SK-N-SH (cell line): ENCODE data around the gene H6PD. TPM values are rescaled to one million over a fixed set of nuclear protein-coding genes. Genes with fewer than 3 reads are reported as not detected.

Experiments
- CTCF ChIA-PET: fragments of 300-600, 350-600 bp; formaldehyde crosslinking; extraction: SDS; loops from one replicate; lab custom pipeline; 2021; lab: Yijun Ruan, JAX
- POLR2A ChIA-PET: fragments of 350-600 bp; sonication (Branson Sonifier 250); formaldehyde crosslinking; extraction: SDS; loops from one replicate; lab custom pipeline; 2020; ENCODE audit warnings: antibody characterized with exemption, inconsistent platforms; lab: Yijun Ruan, JAX
- DNase-seq: peaks from one replicate; pipeline ENCODE4 v3.0.0; 2012
- H2AFZ ChIP-seq: fragments of 200-600 bp; sonication (generic); 2 replicates; pipeline ENCODE4 v1.8.1; 2016; ENCODE audit warnings: antibody characterized with exemption, mild to moderate bottlenecking, low read depth
- H3F3A ChIP-seq: fragments of 200-600 bp; sonication (generic); replicated peaks from 2 replicates; pipeline ENCODE3; 2016; ENCODE audit warnings: antibody characterized with exemption, mild to moderate bottlenecking; ENCODE audit not compliant: insufficient read depth
- H3K27ac ChIP-seq, 2 experiments: fragments of 200-500 bp in 1 of 2; fragments of 200-600 bp in 1 of 2; sonication (Bioruptor generic) in 1 of 2; sonication (generic), shearing (Covaris generic) in 1 of 2; 2 replicates each; pipeline versions ENCODE4 v1.5.1 to v1.6.1; 2014 to 2016; ENCODE audit warnings: low read depth in 2 of 2, inconsistent platforms in 1 of 2, low read length in 1 of 2, mild to moderate bottlenecking in 1 of 2, mixed read lengths in 1 of 2
- H3K27me3 ChIP-seq: fragments of 200-600 bp; sonication (generic), shearing (Covaris generic); 2 replicates; pipeline ENCODE4 v1.6.1; 2016; ENCODE audit warnings: mixed run types; ENCODE audit not compliant: insufficient read depth
- H3K36me3 ChIP-seq, 2 experiments: fragments of 200-500 bp in 1 of 2; fragments of 200-600 bp in 1 of 2; sonication (Bioruptor generic) in 1 of 2; sonication (generic) in 1 of 2; replicated peaks in 1 of 2; 2 replicates each; pipeline versions ENCODE3 to v1.5.1; 2014 to 2016; ENCODE audit warnings: low read length in 1 of 2, mild to moderate bottlenecking in 1 of 2; ENCODE audit not compliant: insufficient read depth in 2 of 2, control insufficient read depth in 1 of 2
- H3K4me1 ChIP-seq, 2 experiments: fragments of 200-500 bp in 1 of 2; fragments of 200-600 bp in 1 of 2; sonication (Bioruptor generic) in 1 of 2; sonication (generic), shearing (Covaris generic) in 1 of 2; 2 replicates each; pipeline versions ENCODE4 v1.5.1 to v1.6.1; 2014 to 2016; ENCODE audit warnings: low read depth in 1 of 2, low read length in 1 of 2, mixed run types in 1 of 2; ENCODE audit not compliant: insufficient read depth in 2 of 2, control insufficient read depth in 1 of 2
- H3K4me2 ChIP-seq: fragments of 200-600 bp; sonication (generic), shearing (Covaris generic); 2 replicates; pipeline ENCODE4 v1.6.1; 2017; ENCODE audit warnings: mixed run types
- H3K4me3 ChIP-seq, 2 experiments: fragments of 200-500 bp in 1 of 2; fragments of 200-600 bp in 1 of 2; sonication (Bioruptor generic) in 1 of 2; sonication (generic), shearing (Covaris generic) in 1 of 2; 2 replicates each; pipeline versions ENCODE4 v1.5.1 to v1.8.1; 2014 to 2016; ENCODE audit warnings: low read depth in 2 of 2, inconsistent platforms in 1 of 2, low read length in 1 of 2, mild to moderate bottlenecking in 1 of 2, mixed read lengths in 1 of 2, moderate library complexity in 1 of 2
- H3K79me2 ChIP-seq: fragments of 200-600 bp; sonication (generic); 2 replicates; pipeline ENCODE4 v1.8.1; 2017; ENCODE audit warnings: mild to moderate bottlenecking; ENCODE audit not compliant: insufficient read depth
- H3K9ac ChIP-seq: fragments of 200-600 bp; sonication (generic); 2 replicates; pipeline ENCODE4 v1.6.1; 2017; ENCODE audit warnings: mixed run types
- H3K9me2 ChIP-seq: fragments of 200-600 bp; sonication (generic); 2 replicates; pipeline ENCODE4 v1.6.1; 2017; ENCODE audit warnings: mixed run types
- H3K9me3 ChIP-seq: fragments of 200-600 bp; sonication (generic); 2 replicates; pipeline ENCODE4 v1.6.1; 2017; ENCODE audit warnings: mixed run types, mild to moderate bottlenecking, moderate library complexity
- H4K20me1 ChIP-seq: fragments of 200-600 bp; sonication (generic); 2 replicates; pipeline ENCODE4 v1.6.1; 2017; ENCODE audit warnings: mild to moderate bottlenecking, mixed run types; ENCODE audit not compliant: insufficient read depth
- EP300 ChIP-seq, 2 experiments: IDR thresholded peaks; 2 replicates each; pipeline versions ENCODE4 v1.4.0 to v1.6.1; 2012; ENCODE audit warnings: borderline replicate concordance in 1 of 2, low read depth in 1 of 2, low read length in 1 of 2
- EZH2phosphoT487 ChIP-seq: fragments of 200-600 bp; sonication (generic); IDR thresholded peaks from 2 replicates; pipeline ENCODE4 v1.6.1; 2017; ENCODE audit warnings: low read depth, mixed run types, mild to moderate bottlenecking, antibody characterized with exemption, moderate library complexity, borderline replicate concordance
- IRF3 ChIP-seq: fragments of 150-350 bp; IDR thresholded peaks from 2 replicates; pipeline ENCODE4 v1.6.1; 2016; ENCODE audit warnings: mild to moderate bottlenecking, low read depth, low read length
- MXI1 ChIP-seq: IDR thresholded peaks from 2 replicates; pipeline ENCODE4 v1.6.1; 2012; ENCODE audit warnings: mild to moderate bottlenecking, low read depth, low read length, improper control_type of control experiment
- NRF1 ChIP-seq: IDR thresholded peaks from 2 replicates; pipeline ENCODE4 v1.6.1; 2012; ENCODE audit warnings: low read depth, mild to moderate bottlenecking, low read length
- POLR2AphosphoS5 ChIP-seq: IDR thresholded peaks from 2 replicates; pipeline ENCODE4 v1.6.1; 2012; ENCODE audit warnings: low read depth, low read length
- RXRA ChIP-seq: IDR thresholded peaks from 2 replicates; pipeline ENCODE4 v1.4.0; 2012; ENCODE audit warnings: low read depth, mild to moderate bottlenecking, borderline replicate concordance
- TAF1 ChIP-seq: IDR thresholded peaks from 2 replicates; pipeline ENCODE4 v1.6.1; 2012; ENCODE audit warnings: low read depth, mild to moderate bottlenecking, low read length, moderate library complexity, borderline replicate concordance
- TCF12 ChIP-seq: IDR thresholded peaks from 2 replicates; pipeline ENCODE4 v1.4.0; 2012
- YY1 ChIP-seq: IDR thresholded peaks from 2 replicates; pipeline ENCODE4 v1.4.0; 2012; ENCODE audit warnings: low read depth, mild to moderate bottlenecking
- WGBS: methylation state at CpG from one replicate; pipeline ENCODE4 v1.1.6; 2017; ENCODE audit warnings: low lambda C conversion rate; 5-methylcytosine and 5-hydroxymethylcytosine counted together
- polyA plus RNA-seq, 3 experiments: library from polyadenylated mRNA; depleted of rRNA; stranded (reverse); fragments of >200 nt; gene quantifications; 2 replicates each; pipeline ENCODE4 v1.2.3, GENCODE V29; 2012
- TF ChIP-seq, protein P1 (sequence below): IDR thresholded peaks from 2 replicates; pipeline ENCODE4 v1.4.0; 2012; ENCODE audit warnings: low read depth, borderline replicate concordance
- TF ChIP-seq, protein P2 (sequence below): IDR thresholded peaks from 2 replicates; pipeline ENCODE4 v1.4.0; 2012; ENCODE audit warnings: low read depth
- TF ChIP-seq, protein P3 (sequence below): IDR thresholded peaks from 2 replicates; pipeline ENCODE4; 2012

Gene H6PD
- polyA plus RNA-seq, 1 of the 3 experiments (the other 2 are of a cell fraction) = 19.1 TPM

DNA sequence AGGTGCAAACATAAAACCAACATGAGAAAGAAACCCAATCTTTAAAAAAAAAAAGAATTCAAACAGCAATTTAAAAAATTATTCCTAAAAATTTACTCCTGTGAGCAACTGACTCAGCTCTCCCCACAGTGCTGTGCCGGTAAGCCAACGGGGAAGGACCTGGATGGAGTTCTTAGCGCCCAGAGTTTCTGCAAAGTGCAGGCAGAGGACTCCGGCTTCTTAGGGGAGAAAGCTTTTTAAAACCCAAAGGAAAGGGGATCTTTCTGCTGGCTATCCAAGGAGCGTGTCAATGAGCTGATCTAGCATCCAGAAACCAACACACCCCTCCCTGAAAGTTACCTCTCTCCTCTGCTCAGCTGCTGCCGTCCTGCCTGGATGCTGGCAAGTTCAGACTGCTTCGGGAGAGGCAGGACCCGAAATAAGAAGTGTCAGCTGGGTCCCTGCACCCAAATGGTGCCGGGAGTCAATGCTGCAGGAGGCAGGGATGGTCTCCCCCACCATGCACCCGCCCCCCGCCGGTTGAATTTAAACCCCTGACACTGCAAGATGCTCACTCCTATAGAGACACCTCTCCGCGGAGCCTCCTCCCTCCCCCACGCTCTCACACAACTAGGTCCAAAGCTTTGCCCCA is 32.2 kb upstream of the H6PD start (continued):
- TF ChIP-seq, protein P1, sequence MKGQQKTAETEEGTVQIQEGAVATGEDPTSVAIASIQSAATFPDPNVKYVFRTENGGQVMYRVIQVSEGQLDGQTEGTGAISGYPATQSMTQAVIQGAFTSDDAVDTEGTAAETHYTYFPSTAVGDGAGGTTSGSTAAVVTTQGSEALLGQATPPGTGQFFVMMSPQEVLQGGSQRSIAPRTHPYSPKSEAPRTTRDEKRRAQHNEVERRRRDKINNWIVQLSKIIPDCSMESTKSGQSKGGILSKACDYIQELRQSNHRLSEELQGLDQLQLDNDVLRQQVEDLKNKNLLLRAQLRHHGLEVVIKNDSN = no peak
- TF ChIP-seq, protein P2, sequence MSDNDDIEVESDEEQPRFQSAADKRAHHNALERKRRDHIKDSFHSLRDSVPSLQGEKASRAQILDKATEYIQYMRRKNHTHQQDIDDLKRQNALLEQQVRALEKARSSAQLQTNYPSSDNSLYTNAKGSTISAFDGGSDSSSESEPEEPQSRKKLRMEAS = no peak
- TF ChIP-seq MXI1 = no peak
- no peak for TF ChIP-seq TAF1
- TF ChIP-seq EZH2phosphoT487 = no peak
- TF ChIP-seq TCF12 = no peak

DNA sequence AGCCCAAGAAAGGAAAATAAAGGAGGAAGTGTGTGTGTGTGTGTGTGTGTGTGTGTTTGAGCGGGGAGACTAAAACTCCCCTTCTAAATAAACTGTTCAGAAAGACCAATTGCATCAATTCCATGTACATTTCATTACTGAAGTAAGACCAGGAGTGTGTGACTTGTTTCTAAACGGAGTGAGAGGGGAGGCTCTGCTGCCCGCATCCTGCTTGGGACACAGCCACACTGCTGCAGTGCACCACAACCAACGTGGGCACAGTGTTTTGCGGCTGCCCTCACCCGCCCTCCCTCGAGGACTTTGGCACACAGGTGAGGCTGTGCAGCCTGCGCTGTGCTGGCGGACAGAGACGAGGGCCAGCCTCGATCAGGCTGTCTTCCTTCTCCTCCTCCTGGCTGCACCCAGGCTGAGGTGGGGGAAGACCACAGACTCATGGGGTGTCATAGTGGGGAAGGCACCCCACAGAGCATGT is 31.0 kb upstream of the H6PD start:
- ChIA-PET POLR2A (no interaction called here), CTCF (no interaction called here)
- Histone ChIP-seq H3F3A (no peaks in the 10 kb centered on the region), H3K4me3 (no peak overlapping the region), H2AFZ (no peak overlapping the region), H3K4me1 (peaks cover 0 to 11% of the 10 kb centered on the region in 2 experiments; a peak in 1 of 4 replicates), H3K9me2 (no peaks in the 10 kb centered on the region), H3K9me3 (no peaks in the 10 kb centered on the region), H3K27me3 (no peaks in the 10 kb centered on the region; the same call in 1 of the 2 replicates), H3K9ac (no peak overlapping the region), H3K79me2 (no peaks in the 10 kb centered on the region), H4K20me1 (no peaks in the 10 kb centered on the region), H3K36me3 (no peaks in the 10 kb centered on the region), H3K27ac (no peak overlapping the region), H3K4me2 (no peak overlapping the region)
- TF ChIP-seq EP300 (IDR thresholded peaks at IDR 0.05; ENCODE audit: borderline replicate concordance in 1 of 2, low read depth in 1 of 2, low read length in 1 of 2) = no peak
- no peak for TF ChIP-seq EZH2phosphoT487
- no peak for TF ChIP-seq IRF3
- TF ChIP-seq POLR2AphosphoS5 = no peak
- no peak for TF ChIP-seq RXRA
- TF ChIP-seq, protein P3, sequence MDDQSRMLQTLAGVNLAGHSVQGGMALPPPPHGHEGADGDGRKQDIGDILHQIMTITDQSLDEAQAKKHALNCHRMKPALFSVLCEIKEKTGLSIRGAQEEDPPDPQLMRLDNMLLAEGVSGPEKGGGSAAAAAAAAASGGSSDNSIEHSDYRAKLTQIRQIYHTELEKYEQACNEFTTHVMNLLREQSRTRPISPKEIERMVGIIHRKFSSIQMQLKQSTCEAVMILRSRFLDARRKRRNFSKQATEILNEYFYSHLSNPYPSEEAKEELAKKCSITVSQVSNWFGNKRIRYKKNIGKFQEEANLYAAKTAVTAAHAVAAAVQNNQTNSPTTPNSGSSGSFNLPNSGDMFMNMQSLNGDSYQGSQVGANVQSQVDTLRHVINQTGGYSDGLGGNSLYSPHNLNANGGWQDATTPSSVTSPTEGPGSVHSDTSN = no peak
- no peak for TF ChIP-seq YY1
- TF ChIP-seq TCF12 = no peak
- TF ChIP-seq NRF1 = no peak
- TF ChIP-seq MXI1 = no peak
- WGBS = 63% methylated on average over 9 of the region's 11 CpGs
- DNase-seq = no peak
